ENCODE data around the gene CIDEB.

DNA sequence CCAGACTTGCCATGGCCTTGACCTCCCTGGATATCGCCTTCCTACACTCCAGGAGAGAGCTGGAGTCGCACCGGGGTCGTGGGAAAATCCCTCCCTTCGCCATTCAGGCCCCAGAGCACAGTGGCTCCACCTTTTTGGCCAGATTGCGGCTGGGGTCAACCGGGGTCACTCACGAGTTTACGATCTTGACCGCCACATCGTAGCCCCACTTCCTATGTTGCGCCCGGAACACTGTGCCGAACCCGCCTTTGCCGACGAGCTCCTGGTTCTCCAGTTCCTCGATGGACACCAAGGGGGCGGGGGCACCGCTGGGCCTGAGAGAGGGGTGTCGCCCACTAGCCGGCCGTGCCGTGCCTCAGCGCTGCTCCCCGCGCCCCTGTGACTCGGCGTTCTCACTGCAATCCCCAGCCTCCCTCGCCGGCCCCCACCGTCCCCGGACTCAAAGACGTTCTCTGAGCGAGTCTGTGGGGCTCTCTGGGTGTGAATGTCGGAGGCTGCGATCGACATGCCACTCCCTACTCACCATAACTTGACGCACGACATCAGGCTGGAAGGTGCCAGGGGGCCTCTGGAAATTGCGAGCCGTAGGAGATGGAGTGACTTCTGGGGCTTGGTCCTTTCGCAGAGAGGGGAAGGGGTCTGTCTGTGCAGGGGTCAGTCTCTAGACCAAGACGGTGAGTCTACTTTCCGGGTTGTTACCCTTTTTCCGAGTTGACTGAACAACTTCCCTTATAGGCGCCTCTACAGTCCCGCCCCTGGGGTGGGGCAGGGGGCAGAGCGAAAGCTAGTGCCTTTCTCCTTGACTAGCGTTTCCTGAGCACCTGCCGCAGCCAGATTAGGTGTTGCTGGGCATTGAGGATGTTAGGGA is 31.7 kb upstream of the CIDEB start, which contains the start of gene RIPK3:
- TF ChIP-seq, protein P1, sequence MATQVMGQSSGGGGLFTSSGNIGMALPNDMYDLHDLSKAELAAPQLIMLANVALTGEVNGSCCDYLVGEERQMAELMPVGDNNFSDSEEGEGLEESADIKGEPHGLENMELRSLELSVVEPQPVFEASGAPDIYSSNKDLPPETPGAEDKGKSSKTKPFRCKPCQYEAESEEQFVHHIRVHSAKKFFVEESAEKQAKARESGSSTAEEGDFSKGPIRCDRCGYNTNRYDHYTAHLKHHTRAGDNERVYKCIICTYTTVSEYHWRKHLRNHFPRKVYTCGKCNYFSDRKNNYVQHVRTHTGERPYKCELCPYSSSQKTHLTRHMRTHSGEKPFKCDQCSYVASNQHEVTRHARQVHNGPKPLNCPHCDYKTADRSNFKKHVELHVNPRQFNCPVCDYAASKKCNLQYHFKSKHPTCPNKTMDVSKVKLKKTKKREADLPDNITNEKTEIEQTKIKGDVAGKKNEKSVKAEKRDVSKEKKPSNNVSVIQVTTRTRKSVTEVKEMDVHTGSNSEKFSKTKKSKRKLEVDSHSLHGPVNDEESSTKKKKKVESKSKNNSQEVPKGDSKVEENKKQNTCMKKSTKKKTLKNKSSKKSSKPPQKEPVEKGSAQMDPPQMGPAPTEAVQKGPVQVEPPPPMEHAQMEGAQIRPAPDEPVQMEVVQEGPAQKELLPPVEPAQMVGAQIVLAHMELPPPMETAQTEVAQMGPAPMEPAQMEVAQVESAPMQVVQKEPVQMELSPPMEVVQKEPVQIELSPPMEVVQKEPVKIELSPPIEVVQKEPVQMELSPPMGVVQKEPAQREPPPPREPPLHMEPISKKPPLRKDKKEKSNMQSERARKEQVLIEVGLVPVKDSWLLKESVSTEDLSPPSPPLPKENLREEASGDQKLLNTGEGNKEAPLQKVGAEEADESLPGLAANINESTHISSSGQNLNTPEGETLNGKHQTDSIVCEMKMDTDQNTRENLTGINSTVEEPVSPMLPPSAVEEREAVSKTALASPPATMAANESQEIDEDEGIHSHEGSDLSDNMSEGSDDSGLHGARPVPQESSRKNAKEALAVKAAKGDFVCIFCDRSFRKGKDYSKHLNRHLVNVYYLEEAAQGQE (IDR thresholded peaks at IDR 0.05; ENCODE audit: low read depth), result no peak
- TF ChIP-seq FOXM1 (IDR thresholded peaks at IDR 0.05; ENCODE audit: borderline replicate concordance, low read depth) (no peak), EP300 (IDR thresholded peaks at IDR 0.05; ENCODE audit: borderline replicate concordance) (no peak), TAF1 (IDR thresholded peaks at IDR 0.05; ENCODE audit: low read depth) (no peak), CREB1 (IDR thresholded peaks at IDR 0.05; ENCODE audit: low read depth) (no peak), NFIC (IDR thresholded peaks at IDR 0.05) (no peak), TEAD4 (IDR thresholded peaks at IDR 0.05) (no peak)
- TF ChIP-seq, protein P2, sequence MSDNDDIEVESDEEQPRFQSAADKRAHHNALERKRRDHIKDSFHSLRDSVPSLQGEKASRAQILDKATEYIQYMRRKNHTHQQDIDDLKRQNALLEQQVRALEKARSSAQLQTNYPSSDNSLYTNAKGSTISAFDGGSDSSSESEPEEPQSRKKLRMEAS (IDR thresholded peaks at IDR 0.05), result no peak
